H1 (cell line): ENCODE measurements around the gene SV2A. TPM values are rescaled to one million over a fixed set of nuclear protein-coding genes. Genes with fewer than 3 reads are reported as not detected.

Experiments used
- CTCF ChIA-PET: fragments of 300-600 bp; sonication (Branson Sonifier 250); formaldehyde crosslinking; loops from one replicate; lab custom pipeline; 2021; ENCODE audit not compliant: partially characterized antibody; lab: Charles Lee
- POLR2A ChIA-PET: fragments of 300-600 bp; sonication (Branson Sonifier 250); formaldehyde crosslinking; loops from one replicate; lab custom pipeline; 2021; ENCODE audit warnings: inconsistent platforms; ENCODE audit not compliant: partially characterized antibody; lab: Charles Lee
- DNase-seq, 2 experiments: peaks; one replicate each; pipeline versions ENCODE4 v3.0.0 to v3.0.0-alpha.2; 2010 to 2022; ENCODE audit warnings: low spot score in 2 of 2, low read depth in 1 of 2, mixed read lengths in 1 of 2
- FAIRE-seq: peaks from 2 replicates; lab custom pipeline; 2011; peaks lifted over from hg19 to GRCh38; lab: Jason Lieb, UNC
- H2AFZ ChIP-seq: 2 replicates; pipeline ENCODE4 v1.8.1; 2012; ENCODE audit warnings: low read length, inconsistent platforms
- H2AK5ac ChIP-seq: 2 replicates; pipeline ENCODE4 v1.6.1; 2013; ENCODE audit warnings: low read depth, low read length
- H2BK120ac ChIP-seq: replicated peaks from 2 replicates; pipeline ENCODE3; 2013; ENCODE audit warnings: low read depth, low read length, inconsistent platforms
- H2BK12ac ChIP-seq: 2 replicates; pipeline ENCODE4 v1.6.1; 2013; ENCODE audit warnings: low read depth, low read length
- H2BK15ac ChIP-seq: 2 replicates; pipeline ENCODE4 v1.6.1; 2013; ENCODE audit warnings: low read length
- H2BK20ac ChIP-seq: 2 replicates; pipeline ENCODE4 v1.6.1; 2013; ENCODE audit warnings: low read length
- H2BK5ac ChIP-seq: 2 replicates; pipeline ENCODE4 v1.6.1; 2013; ENCODE audit warnings: low read depth, low read length
- H3K14ac ChIP-seq: 2 replicates; pipeline ENCODE4 v1.6.1; 2013; ENCODE audit warnings: inconsistent platforms; ENCODE audit not compliant: insufficient read length
- H3K18ac ChIP-seq: 2 replicates; pipeline ENCODE4 v1.6.1; 2013; ENCODE audit warnings: low read length; ENCODE audit errors: extremely low read depth
- H3K23ac ChIP-seq: 2 replicates; pipeline ENCODE4 v1.6.1; 2013; ENCODE audit warnings: inconsistent platforms; ENCODE audit not compliant: insufficient read length
- H3K23me2 ChIP-seq: 2 replicates; pipeline ENCODE4 v1.6.1; 2013; ENCODE audit warnings: low read depth, low read length
- H3K27ac ChIP-seq: 2 replicates; pipeline ENCODE4 v1.6.1; 2011; ENCODE audit warnings: low read depth, low read length, inconsistent platforms
- H3K27me3 ChIP-seq, 4 experiments: replicated peaks in 1 of 4; 1 replicate in 1 of 4; 2 replicates in 3 of 4; pipeline versions ENCODE4 v1.6.1 to v1.8.1; 2011 to 2013; ENCODE audit warnings: low read length in 3 of 4, mild to moderate bottlenecking in 3 of 4, inconsistent platforms in 2 of 4, mixed read lengths in 2 of 4, moderate library complexity in 1 of 4; ENCODE audit not compliant: control insufficient read depth in 3 of 4, insufficient read depth in 3 of 4; ENCODE audit errors: extremely low read depth in 1 of 4
- H3K36me3 ChIP-seq, 4 experiments: 2 replicates each; pipeline versions ENCODE4 v1.6.1 to v1.8.1; 2011 to 2013; ENCODE audit warnings: mild to moderate bottlenecking in 4 of 4, low read length in 3 of 4, moderate library complexity in 2 of 4, control low read depth in 1 of 4, inconsistent platforms in 1 of 4; ENCODE audit not compliant: insufficient read depth in 4 of 4, control insufficient read depth in 2 of 4
- H3K4ac ChIP-seq: replicated peaks from 2 replicates; pipeline ENCODE3; 2013; ENCODE audit warnings: low read length, low read depth, mixed read lengths, inconsistent platforms; ENCODE audit not compliant: insufficient read length
- H3K4me1 ChIP-seq, 4 experiments: replicated peaks in 1 of 4; 1 replicate in 1 of 4; 2 replicates in 3 of 4; pipeline versions ENCODE4 v1.6.1 to v1.8.1; 2011 to 2013; ENCODE audit warnings: low read length in 3 of 4, inconsistent platforms in 2 of 4, mixed read lengths in 1 of 4; ENCODE audit not compliant: insufficient read depth in 4 of 4, control insufficient read depth in 3 of 4
- H3K4me2 ChIP-seq, 2 experiments: 2 replicates each; pipeline versions ENCODE4 v1.6.1 to v1.8.1; 2011 to 2013; ENCODE audit warnings: low read depth in 2 of 2, low read length in 2 of 2, control low read depth in 1 of 2, inconsistent platforms in 1 of 2, mild to moderate bottlenecking in 1 of 2; ENCODE audit not compliant: insufficient read depth in 1 of 2
- H3K4me3 ChIP-seq, 4 experiments: fragments of 200-600, 300-600 bp in 1 of 4; sonication (generic), shearing (Covaris generic), sonication (Bioruptor Twin) in 1 of 4; 2 replicates each; pipeline versions ENCODE4 v1.5.1 to v1.8.1; 2011 to 2016; ENCODE audit warnings: low read length in 4 of 4, low read depth in 3 of 4, control low read depth in 2 of 4, inconsistent platforms in 2 of 4, mild to moderate bottlenecking in 2 of 4, mixed read lengths in 1 of 4, moderate library complexity in 1 of 4; ENCODE audit not compliant: insufficient read depth in 2 of 4; ENCODE audit errors: extremely low read depth in 1 of 4
- H3K56ac ChIP-seq: replicated peaks from 2 replicates; pipeline ENCODE3; 2013; ENCODE audit warnings: low read depth, mild to moderate bottlenecking, mixed read lengths, low read length, inconsistent platforms; ENCODE audit not compliant: insufficient read length
- H3K79me1 ChIP-seq: 2 replicates; pipeline ENCODE4 v1.6.1; 2013; ENCODE audit warnings: low read depth, low read length, control low read depth
- H3K79me2 ChIP-seq, 2 experiments: 2 replicates each; pipeline versions ENCODE4 v1.6.1 to v1.8.1; 2012 to 2013; ENCODE audit warnings: low read length in 2 of 2, mild to moderate bottlenecking in 2 of 2, inconsistent platforms in 1 of 2; ENCODE audit not compliant: insufficient read depth in 2 of 2, control insufficient read depth in 1 of 2
- H3K9ac ChIP-seq, 4 experiments: replicated peaks in 1 of 4; 1 replicate in 1 of 4; 2 replicates in 3 of 4; pipeline versions ENCODE4 v1.6.1 to v1.8.1; 2011 to 2013; ENCODE audit warnings: low read depth in 3 of 4, low read length in 3 of 4, control low read depth in 2 of 4, mild to moderate bottlenecking in 2 of 4, moderate library complexity in 2 of 4, inconsistent platforms in 1 of 4; ENCODE audit errors: extremely low read depth in 1 of 4
- H3K9me3 ChIP-seq, 2 experiments: 2 replicates each; pipeline versions ENCODE4 v1.6.1 to v1.8.1; 2012 to 2013; ENCODE audit warnings: mild to moderate bottlenecking in 2 of 2, moderate library complexity in 2 of 2, control low read depth in 1 of 2, inconsistent platforms in 1 of 2, low read depth in 1 of 2, low read length in 1 of 2, mixed read lengths in 1 of 2; ENCODE audit not compliant: insufficient read depth in 2 of 2
- H4K20me1 ChIP-seq, 2 experiments: replicated peaks in 1 of 2; 2 replicates each; pipeline versions ENCODE3 to v1.8.1; 2011 to 2013; ENCODE audit warnings: inconsistent platforms in 2 of 2, low read length in 2 of 2, mild to moderate bottlenecking in 1 of 2; ENCODE audit not compliant: insufficient read depth in 2 of 2, control insufficient read depth in 1 of 2
- H4K5ac ChIP-seq: 2 replicates; pipeline ENCODE4 v1.6.1; 2013; ENCODE audit warnings: low read length, low read depth, mixed read lengths, inconsistent platforms; ENCODE audit not compliant: insufficient read length
- H4K8ac ChIP-seq: 2 replicates; pipeline ENCODE4 v1.8.0; 2013; ENCODE audit warnings: mild to moderate bottlenecking, moderate library complexity, low read length, inconsistent platforms; ENCODE audit not compliant: insufficient read depth; ENCODE audit errors: extremely low read depth
- H4K91ac ChIP-seq: replicated peaks from 2 replicates; pipeline ENCODE3; 2013; ENCODE audit warnings: low read length, mixed read lengths, inconsistent platforms; ENCODE audit not compliant: insufficient read length
- ASH2L ChIP-seq: fragments of 200-600, 300-600 bp; sonication (generic); IDR thresholded peaks from one replicate; pipeline ENCODE4 v1.7.1; 2017; ENCODE audit warnings: low read length
- BACH1 ChIP-seq: IDR thresholded peaks from 2 replicates; pipeline ENCODE4 v1.6.1; 2012; ENCODE audit warnings: low read length, improper control_type of control experiment
- CBX5 ChIP-seq: fragments of 300-800, 300-1000 bp; sonication (generic); IDR thresholded peaks from 2 replicates; pipeline ENCODE4 v1.7.1; 2016; ENCODE audit warnings: antibody characterized with exemption, low read length, low read depth
- CBX8 ChIP-seq: fragments of 300-800, 300-1000 bp; sonication (generic); IDR thresholded peaks from 2 replicates; pipeline ENCODE4 v1.7.1; 2016; ENCODE audit warnings: low read depth, low read length, borderline replicate concordance
- CEBPB ChIP-seq: IDR thresholded peaks from 2 replicates; pipeline ENCODE4 v1.6.1; 2012; ENCODE audit warnings: low read depth, low read length
- CHD1 ChIP-seq: IDR thresholded peaks from 2 replicates; pipeline ENCODE4 v1.6.1; 2012; ENCODE audit warnings: low read depth, low read length, improper control_type of control experiment
- CTCF ChIP-seq, 3 experiments: IDR thresholded peaks; 1 replicate in 2 of 3; 2 replicates in 1 of 3; pipeline versions ENCODE4 v1.5.1 to v1.6.1; 2011; ENCODE audit warnings: low read length in 3 of 3, mild to moderate bottlenecking in 3 of 3, inconsistent platforms in 2 of 3, low read depth in 1 of 3, moderate library complexity in 1 of 3; ENCODE audit not compliant: insufficient read depth in 1 of 3; ENCODE audit errors: control extremely low read depth in 1 of 3
- EGR1 ChIP-seq: IDR thresholded peaks from 2 replicates; pipeline ENCODE4 v1.6.1; 2011; ENCODE audit warnings: low read depth, low read length, borderline replicate concordance
- MAFK ChIP-seq: IDR thresholded peaks from 2 replicates; pipeline ENCODE4 v1.6.1; 2012; ENCODE audit warnings: low read depth, mild to moderate bottlenecking, improper control_type of control experiment, low read length
- NRF1 ChIP-seq: IDR thresholded peaks from 2 replicates; pipeline ENCODE4 v1.6.1; 2011; ENCODE audit warnings: mild to moderate bottlenecking, low read depth, low read length, improper control_type of control experiment
- POU5F1 ChIP-seq: IDR thresholded peaks from 2 replicates; pipeline ENCODE4 v1.6.1; 2011; ENCODE audit warnings: low read depth, mild to moderate bottlenecking, low read length, moderate library complexity
- RFX5 ChIP-seq: IDR thresholded peaks from 2 replicates; pipeline ENCODE4 v1.6.1; 2011; ENCODE audit warnings: low read depth, low read length, improper control_type of control experiment, borderline replicate concordance
- WGBS, 2 experiments: shearing (Covaris generic) in 1 of 2; methylation state at CpG; one replicate each; pipeline versions ENCODE4 v1.1.6 to v1.1.7; 2013 to 2015; ENCODE audit warnings: low lambda C conversion rate in 2 of 2, mixed read lengths in 2 of 2, inconsistent platforms in 1 of 2, low coverage in 1 of 2, missing lambda C conversion rate in 1 of 2; ENCODE audit not compliant: insufficient replicate concordance in 2 of 2, insufficient coverage in 1 of 2, insufficient read length in 1 of 2; ENCODE audit errors: extremely low coverage in 1 of 2, missing lambda C conversion rate in 1 of 2; 5-methylcytosine and 5-hydroxymethylcytosine counted together
- polyA plus RNA-seq, 7 experiments: library from polyadenylated mRNA; depleted of rRNA in 3 of 7; stranded (reverse) in 5 of 7; unstranded in 2 of 7; fragments of >200 nt in 5 of 7; fragments of 200-250 nt in 2 of 7; gene quantifications; 1 replicate in 5 of 7; 2 replicates in 1 of 7; 4 replicates in 1 of 7; pipeline versions ENCODE4 v1.2.1 to v1.2.3, GENCODE V29; 2011 to 2013; ENCODE audit warnings: missing spikeins in 2 of 7, mixed read lengths in 2 of 7
- total RNA-seq: library from RNA; stranded (reverse); fragmentation: NEBNext Ultra II Directional; extraction: Animal tissue kit (Norgen Biotek cat#: 25700); gene quantifications from 2 replicates; pipeline ENCODE4 v1.2.1, GENCODE V29; 2021

SV2A gene
- total and polyA plus RNA-seq, 2 of the 8 experiments (the other 6 are each of a cell fraction or from before 2014, with no cell fraction given): 41.8 to 51.8 TPM

- H2BK12ac ChIP-seq: no peak overlapping the region
- no peak overlapping the region for H2BK120ac ChIP-seq
- H2AFZ ChIP-seq: no peak overlapping the region
- H2BK15ac ChIP-seq: no peak overlapping the region
- no peaks in the 10 kb centered on the region for H3K9me3 ChIP-seq
- H3K18ac ChIP-seq: no peak overlapping the region
- H2BK20ac ChIP-seq: no peak overlapping the region
- no peak overlapping the region for H3K27ac ChIP-seq
- no peak overlapping the region for H3K14ac ChIP-seq
- peaks cover 5% of the 10 kb centered on the region for H3K79me1 ChIP-seq
- H3K4me1 ChIP-seq: peaks cover 0 to 8% (median 4%) of the 10 kb centered on the region in 4 experiments; a peak in 4 of 7 replicates
- peaks cover 19 to 41% (median 39%) of the 10 kb centered on the region in 4 experiments for H3K36me3 ChIP-seq
- no peak overlapping the region for H3K4ac ChIP-seq
- H3K4me3 ChIP-seq: no peak overlapping the region
- H2AK5ac ChIP-seq: no peak overlapping the region
- no peak overlapping the region for H3K23ac ChIP-seq
- CTCF ChIA-PET: interaction anchor here (1.0 kb wide), 1 partner anchor 11 kb away, joined by 3 read pairs; no protein-coding TSS in a partner anchor
- no peak overlapping the region for H3K56ac ChIP-seq
- no peak overlapping the region for H3K9ac ChIP-seq
- peaks cover 5% of the 10 kb centered on the region for H3K23me2 ChIP-seq
- H3K79me2 ChIP-seq: peaks cover 8 to 28% of the 10 kb centered on the region in 2 experiments
- H2BK5ac ChIP-seq: no peak overlapping the region
- H3K27me3 ChIP-seq: no peaks in the 10 kb centered on the region
- POLR2A ChIA-PET: interaction anchor here (0.7 to 1.9 kb wide), 3 partner anchors 9 to 37 kb away, joined by 3 to 7 read pairs (median 5); partner anchors contain the start of gene BOLA1
- no peak overlapping the region for H3K4me2 ChIP-seq
- DNase-seq (no peak), FAIRE-seq (no peak)
- no peak overlapping the region for H4K91ac ChIP-seq
- no peak overlapping the region for H4K8ac ChIP-seq
- 88% methylated on average over 3 of the region's 3 CpGs; no CpG with 5 or more reads in 1 of the 2 experiments for WGBS, 2 experiments
- no peak overlapping the region for H4K5ac ChIP-seq
- no peaks in the 10 kb centered on the region for H4K20me1 ChIP-seq
- TF ChIP-seq NRF1 (no peak), CEBPB (no peak), CTCF (IDR thresholded peaks at IDR 0.05; ENCODE audit: control extremely low read depth in 1 of 3, insufficient read depth in 1 of 3, low read depth in 1 of 3, low read length in 3 of 3) (no peak), BACH1 (no peak), CHD1 (no peak), RFX5 (no peak), EGR1 (no peak), CBX8 (no peak), MAFK (no peak), CBX5 (no peak), ASH2L (no peak), POU5F1 (no peak)
These were observed 7.7 kb upstream of the SV2A start for GRCh38 chr1:149925345-149925744.
